Measurements from ENCODE around the gene DNASE1L3. TPM values are rescaled to one million over a fixed set of nuclear protein-coding genes. Genes with fewer than 3 reads are reported as not detected.
A peak's percentile ranks its signal among the peaks of the same experiment; 100 is the strongest.

DNASE1L3 gene
- total and polyA plus RNA-seq, 2 of the 13 experiments (the other 11 are each of a cell fraction or from before 2014, with no cell fraction given), result 0.86 to 1.7 TPM

DNA sequence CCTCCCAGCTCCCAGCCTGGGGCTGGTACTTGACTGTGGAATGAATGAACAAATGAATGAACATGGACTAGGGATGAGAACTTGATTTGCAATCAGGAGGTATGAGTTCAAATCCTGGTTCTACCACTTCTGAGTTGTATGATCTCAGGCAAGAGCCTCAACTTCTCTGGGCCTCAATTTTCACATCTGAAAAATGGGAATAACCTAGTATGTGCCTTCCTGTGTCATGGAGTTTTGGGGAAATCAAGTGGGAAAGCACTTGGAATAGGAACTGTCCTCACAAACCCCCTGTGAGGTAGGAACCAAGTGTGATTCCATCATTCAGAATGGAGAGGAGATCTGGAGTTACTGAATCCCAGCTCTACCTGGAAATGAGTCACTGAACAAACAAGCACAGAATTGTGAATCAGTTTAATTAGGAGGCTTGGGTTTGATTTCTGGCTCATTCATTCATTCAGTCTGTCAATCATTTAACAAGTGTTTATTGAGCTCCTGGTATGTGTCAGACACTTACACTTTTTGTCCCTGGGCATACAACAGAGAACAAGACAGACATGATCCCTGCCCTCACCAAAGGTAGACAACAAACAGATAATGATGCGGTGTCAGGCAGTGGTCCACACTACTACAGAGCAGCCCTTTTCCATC is 29.7 kb downstream of the DNASE1L3 start (continued):
- TF ChIP-seq, protein P1, sequence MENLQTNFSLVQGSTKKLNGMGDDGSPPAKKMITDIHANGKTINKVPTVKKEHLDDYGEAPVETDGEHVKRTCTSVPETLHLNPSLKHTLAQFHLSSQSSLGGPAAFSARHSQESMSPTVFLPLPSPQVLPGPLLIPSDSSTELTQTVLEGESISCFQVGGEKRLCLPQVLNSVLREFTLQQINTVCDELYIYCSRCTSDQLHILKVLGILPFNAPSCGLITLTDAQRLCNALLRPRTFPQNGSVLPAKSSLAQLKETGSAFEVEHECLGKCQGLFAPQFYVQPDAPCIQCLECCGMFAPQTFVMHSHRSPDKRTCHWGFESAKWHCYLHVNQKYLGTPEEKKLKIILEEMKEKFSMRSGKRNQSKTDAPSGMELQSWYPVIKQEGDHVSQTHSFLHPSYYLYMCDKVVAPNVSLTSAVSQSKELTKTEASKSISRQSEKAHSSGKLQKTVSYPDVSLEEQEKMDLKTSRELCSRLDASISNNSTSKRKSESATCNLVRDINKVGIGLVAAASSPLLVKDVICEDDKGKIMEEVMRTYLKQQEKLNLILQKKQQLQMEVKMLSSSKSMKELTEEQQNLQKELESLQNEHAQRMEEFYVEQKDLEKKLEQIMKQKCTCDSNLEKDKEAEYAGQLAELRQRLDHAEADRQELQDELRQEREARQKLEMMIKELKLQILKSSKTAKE (CRISPR knock-in tag; IDR thresholded peaks at IDR 0.05; ENCODE audit: borderline replicate concordance), result no peak
- TF ChIP-seq FOXC1 (CRISPR knock-in tag; IDR thresholded peaks at IDR 0.05; ENCODE audit: borderline replicate concordance), result no peak
- no peak for TF ChIP-seq ZFP41 (CRISPR knock-in tag; IDR thresholded peaks at IDR 0.05; ENCODE audit: borderline replicate concordance)
- TF ChIP-seq ZNF776 (CRISPR knock-in tag; IDR thresholded peaks at IDR 0.05), result no peak
- TF ChIP-seq KLF13 (CRISPR knock-in tag; IDR thresholded peaks at IDR 0.05), result no peak
- no peak for TF ChIP-seq ZNF549 (CRISPR knock-in tag; IDR thresholded peaks at IDR 0.05)
- TF ChIP-seq MXI1 (IDR thresholded peaks at IDR 0.05; ENCODE audit: borderline replicate concordance, low read depth, low read length), result no peak; the same call in 2 of the 3 replicates
- no peak for TF ChIP-seq MAFF (IDR thresholded peaks at IDR 0.05; ENCODE audit: low read depth, low read length)
- no peak for TF ChIP-seq ZNF343 (CRISPR knock-in tag; IDR thresholded peaks at IDR 0.05)
- TF ChIP-seq POLR2AphosphoS5 (IDR thresholded peaks at IDR 0.05; ENCODE audit: low read depth, low read length), result no peak
- TF ChIP-seq ZNF850 (CRISPR knock-in tag; conservative IDR thresholded peaks at IDR 0.05), result no peak
- TF ChIP-seq GPN1 (CRISPR knock-in tag; IDR thresholded peaks at IDR 0.05; ENCODE audit: borderline replicate concordance), result no peak
- TF ChIP-seq, protein P2, sequence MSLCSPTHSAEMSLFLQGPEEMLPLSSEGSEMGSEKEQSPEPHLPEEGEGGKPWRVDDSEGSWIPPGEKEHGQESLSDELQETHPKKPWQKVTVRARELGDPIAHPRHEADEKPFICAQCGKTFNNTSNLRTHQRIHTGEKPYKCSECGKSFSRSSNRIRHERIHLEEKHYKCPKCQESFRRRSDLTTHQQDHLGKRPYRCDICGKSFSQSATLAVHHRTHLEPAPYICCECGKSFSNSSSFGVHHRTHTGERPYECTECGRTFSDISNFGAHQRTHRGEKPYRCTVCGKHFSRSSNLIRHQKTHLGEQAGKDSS (CRISPR knock-in tag; IDR thresholded peaks at IDR 0.05; ENCODE audit: borderline replicate concordance, low read depth), result 0 out of 2 replicates have a peak, but pooled peaks have one; percentile 26
- TF ChIP-seq SSRP1 (CRISPR knock-in tag; IDR thresholded peaks at IDR 0.05), result no peak
- TF ChIP-seq FOXA3 (CRISPR knock-in tag; IDR thresholded peaks at IDR 0.05), result peak; percentile 95
- TF ChIP-seq ZNF496 (CRISPR knock-in tag; IDR thresholded peaks at IDR 0.05; ENCODE audit: insufficient replicate concordance), result no peak
- TF ChIP-seq SMAD1 (CRISPR knock-in tag; IDR thresholded peaks at IDR 0.05; ENCODE audit: borderline replicate concordance, low read depth), result no peak
- TF ChIP-seq, protein P3, sequence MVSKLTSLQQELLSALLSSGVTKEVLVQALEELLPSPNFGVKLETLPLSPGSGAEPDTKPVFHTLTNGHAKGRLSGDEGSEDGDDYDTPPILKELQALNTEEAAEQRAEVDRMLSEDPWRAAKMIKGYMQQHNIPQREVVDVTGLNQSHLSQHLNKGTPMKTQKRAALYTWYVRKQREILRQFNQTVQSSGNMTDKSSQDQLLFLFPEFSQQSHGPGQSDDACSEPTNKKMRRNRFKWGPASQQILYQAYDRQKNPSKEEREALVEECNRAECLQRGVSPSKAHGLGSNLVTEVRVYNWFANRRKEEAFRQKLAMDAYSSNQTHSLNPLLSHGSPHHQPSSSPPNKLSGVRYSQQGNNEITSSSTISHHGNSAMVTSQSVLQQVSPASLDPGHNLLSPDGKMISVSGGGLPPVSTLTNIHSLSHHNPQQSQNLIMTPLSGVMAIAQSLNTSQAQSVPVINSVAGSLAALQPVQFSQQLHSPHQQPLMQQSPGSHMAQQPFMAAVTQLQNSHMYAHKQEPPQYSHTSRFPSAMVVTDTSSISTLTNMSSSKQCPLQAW (CRISPR knock-in tag; IDR thresholded peaks at IDR 0.05), result peak; percentile 91
- no peak for TF ChIP-seq HCFC1 (IDR thresholded peaks at IDR 0.05; ENCODE audit: low read depth, low read length)
- TF ChIP-seq SKI (IDR thresholded peaks at IDR 0.05; ENCODE audit: partially characterized antibody), result no peak
- TF ChIP-seq, protein P4, sequence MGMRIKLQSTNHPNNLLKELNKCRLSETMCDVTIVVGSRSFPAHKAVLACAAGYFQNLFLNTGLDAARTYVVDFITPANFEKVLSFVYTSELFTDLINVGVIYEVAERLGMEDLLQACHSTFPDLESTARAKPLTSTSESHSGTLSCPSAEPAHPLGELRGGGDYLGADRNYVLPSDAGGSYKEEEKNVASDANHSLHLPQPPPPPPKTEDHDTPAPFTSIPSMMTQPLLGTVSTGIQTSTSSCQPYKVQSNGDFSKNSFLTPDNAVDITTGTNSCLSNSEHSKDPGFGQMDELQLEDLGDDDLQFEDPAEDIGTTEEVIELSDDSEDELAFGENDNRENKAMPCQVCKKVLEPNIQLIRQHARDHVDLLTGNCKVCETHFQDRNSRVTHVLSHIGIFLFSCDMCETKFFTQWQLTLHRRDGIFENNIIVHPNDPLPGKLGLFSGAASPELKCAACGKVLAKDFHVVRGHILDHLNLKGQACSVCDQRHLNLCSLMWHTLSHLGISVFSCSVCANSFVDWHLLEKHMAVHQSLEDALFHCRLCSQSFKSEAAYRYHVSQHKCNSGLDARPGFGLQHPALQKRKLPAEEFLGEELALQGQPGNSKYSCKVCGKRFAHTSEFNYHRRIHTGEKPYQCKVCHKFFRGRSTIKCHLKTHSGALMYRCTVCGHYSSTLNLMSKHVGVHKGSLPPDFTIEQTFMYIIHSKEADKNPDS (CRISPR knock-in tag; IDR thresholded peaks at IDR 0.05), result no peak
- TF ChIP-seq ARNT2 (CRISPR knock-in tag; IDR thresholded peaks at IDR 0.05; ENCODE audit: low read depth), result no peak
- TF ChIP-seq POLR2AphosphoS2 (IDR thresholded peaks at IDR 0.05; ENCODE audit: low read depth, low read length), result no peak
- TF ChIP-seq ZNF136 (CRISPR knock-in tag; IDR thresholded peaks at IDR 0.05; ENCODE audit: low read depth), result no peak
